GM18868 (cell line): Measurements from ENCODE around the gene SAXO1.

Experiments
- ATAC-seq: cut with Tn5 transposase; IDR thresholded peaks from one replicate; pipeline ENCODE4 v1.9.1; 2021; ENCODE audit warnings: mild to moderate bottlenecking, moderate library complexity; ENCODE audit not compliant: unreplicated experiment

The SAXO1 gene

GRCh38 chr9:18888290-18888689, 144.7 kb downstream of the SAXO1 start:
- ATAC-seq, result no peak

- no peak for ATAC-seq
Observed at GRCh38 chr9:18887546-18887945, 145.5 kb downstream of the SAXO1 start.

- ATAC-seq, result no peak
Observed at GRCh38 chr9:18881758-18882157, 151.3 kb downstream of the SAXO1 start.

GRCh38 chr9:18877984-18878383, 155.0 kb downstream of the SAXO1 start:
- no peak for ATAC-seq
